ENCODE measurements around the gene BABAM2.

BABAM2 gene

GRCh38 chr2:28169492-28169891 is 279.0 kb downstream of the BABAM2 start:
- no peak for FAIRE-seq

- FAIRE-seq, result no peak
These were observed 281.8 kb downstream of the BABAM2 start for GRCh38 chr2:28172114-28172898.

GRCh38 chr2:28173377-28173776 is 282.8 kb downstream of the BABAM2 start:
- FAIRE-seq, result no peak

- no peak for FAIRE-seq
These were observed 283.7 kb downstream of the BABAM2 start for GRCh38 chr2:28174211-28174610.

GRCh38 chr2:28175028-28175427 is 284.5 kb downstream of the BABAM2 start:
- FAIRE-seq, result no peak

- no peak for FAIRE-seq
These were observed 288.4 kb downstream of the BABAM2 start for GRCh38 chr2:28178946-28179345.

- no peak for FAIRE-seq
These were observed 291.3 kb downstream of the BABAM2 start for GRCh38 chr2:28181801-28182200.

- no peak for FAIRE-seq
These were observed 291.8 kb downstream of the BABAM2 start for GRCh38 chr2:28182348-28182747.

- FAIRE-seq, result no peak
These were observed 294.6 kb downstream of the BABAM2 start for GRCh38 chr2:28185153-28185552.

- no peak for FAIRE-seq
These were observed 295.4 kb downstream of the BABAM2 start for GRCh38 chr2:28185891-28186290.

GRCh38 chr2:28187186-28187585 is 296.7 kb downstream of the BABAM2 start:
- no peak for FAIRE-seq

GRCh38 chr2:28188436-28188835 is 297.9 kb downstream of the BABAM2 start:
- FAIRE-seq, result no peak

GRCh38 chr2:28193630-28194403 is 303.3 kb downstream of the BABAM2 start:
- FAIRE-seq, result no peak

GRCh38 chr2:28199995-28200679 is 309.6 kb downstream of the BABAM2 start:
- FAIRE-seq, result no peak

- FAIRE-seq, result no peak
These were observed 311.2 kb downstream of the BABAM2 start for GRCh38 chr2:28201671-28202180.

GRCh38 chr2:28202719-28203118 is 312.2 kb downstream of the BABAM2 start:
- no peak for FAIRE-seq

GRCh38 chr2:28206762-28207161 is 316.2 kb downstream of the BABAM2 start:
- FAIRE-seq, result no peak

GRCh38 chr2:28209261-28209691 is 318.7 kb downstream of the BABAM2 start:
- FAIRE-seq, result no peak

GRCh38 chr2:28209864-28210263 is 319.3 kb downstream of the BABAM2 start:
- no peak for FAIRE-seq

GRCh38 chr2:28210535-28210934 is 320.0 kb downstream of the BABAM2 start:
- no peak for FAIRE-seq

GRCh38 chr2:28216331-28216730 is 325.8 kb downstream of the BABAM2 start:
- FAIRE-seq, result no peak

GRCh38 chr2:28217042-28217740 is 326.7 kb downstream of the BABAM2 start:
- no peak for FAIRE-seq

- no peak for FAIRE-seq
These were observed 328.6 kb downstream of the BABAM2 start for GRCh38 chr2:28219138-28219537.

Measured in islet of Langerhans (tissue), 1 donor.